ENCODE results near the gene CENPC.
"Not testable (repeated sequence)": the region's sequence is repeated elsewhere in the genome, so short reads cannot be mapped to it uniquely, and the experiment has no call there.

Gene CENPC

DNA sequence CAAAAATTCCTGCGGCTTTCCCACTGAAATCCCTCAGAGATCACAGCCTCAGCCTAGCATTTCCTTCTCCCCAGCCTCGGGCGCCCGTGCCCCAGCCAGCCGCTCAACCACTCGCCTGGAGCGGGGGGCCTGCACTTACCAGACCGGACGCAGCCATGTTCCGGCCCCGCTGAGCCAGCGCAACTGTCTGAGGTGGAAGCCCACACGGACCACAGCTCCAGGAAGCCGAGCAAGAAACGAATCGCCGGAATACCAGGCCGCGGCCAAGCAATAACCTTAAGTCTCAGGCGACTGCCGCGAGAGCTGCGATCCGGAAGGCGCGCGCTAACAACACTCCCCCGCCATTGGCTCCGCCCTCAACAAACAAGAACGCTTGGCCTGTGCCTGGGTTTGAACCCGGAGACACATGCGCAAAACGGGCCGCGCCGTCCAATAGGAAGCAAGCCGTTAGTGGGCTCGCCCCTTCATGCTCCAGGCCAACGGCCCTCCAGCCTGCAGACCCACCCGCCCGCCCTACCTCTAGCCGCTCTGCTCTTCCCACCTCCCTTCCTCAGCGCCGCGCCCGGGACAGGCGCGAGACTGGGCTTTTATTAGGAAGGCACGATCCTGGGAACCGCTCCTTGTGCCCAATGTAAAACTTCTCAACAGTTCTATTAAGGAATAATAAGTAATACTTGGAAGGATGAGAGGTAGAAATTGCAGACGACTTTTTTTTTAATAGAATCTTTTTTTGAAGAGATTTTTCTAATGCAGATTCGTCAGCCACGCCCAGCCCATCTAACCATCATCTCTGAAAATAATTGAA is at the start of gene CENPC:
Gene CENPC, minus strand, starts transcription at position 305 of the 805 bp plus-strand sequence. Its CDS starts 148 bp downstream, at position 157.
- peak; percentile 95 for DNase-seq

GRCh38 chr4:67593741-67594175 is 48.5 kb upstream of the CENPC start:
- no peak for DNase-seq

DNA sequence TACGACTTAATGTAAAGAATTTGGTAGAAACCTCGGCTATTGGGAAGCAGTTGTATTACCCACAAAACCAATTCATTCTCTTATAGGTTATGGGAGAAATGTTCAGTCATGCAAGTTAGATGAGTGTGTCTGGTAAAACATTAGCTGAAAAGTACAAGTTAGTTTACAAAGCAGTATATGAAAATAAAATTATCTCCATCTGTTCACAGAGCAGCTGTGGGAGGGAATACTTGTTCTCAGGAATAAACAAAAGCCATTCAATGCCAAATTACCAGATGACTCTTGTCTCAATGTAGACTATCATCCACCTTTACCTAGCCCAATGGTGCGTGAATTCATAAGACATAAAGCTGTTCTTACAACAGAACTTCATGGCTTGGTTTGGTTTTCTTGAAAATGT is 41.9 kb upstream of the CENPC start:
- DNase-seq = no peak

DNA sequence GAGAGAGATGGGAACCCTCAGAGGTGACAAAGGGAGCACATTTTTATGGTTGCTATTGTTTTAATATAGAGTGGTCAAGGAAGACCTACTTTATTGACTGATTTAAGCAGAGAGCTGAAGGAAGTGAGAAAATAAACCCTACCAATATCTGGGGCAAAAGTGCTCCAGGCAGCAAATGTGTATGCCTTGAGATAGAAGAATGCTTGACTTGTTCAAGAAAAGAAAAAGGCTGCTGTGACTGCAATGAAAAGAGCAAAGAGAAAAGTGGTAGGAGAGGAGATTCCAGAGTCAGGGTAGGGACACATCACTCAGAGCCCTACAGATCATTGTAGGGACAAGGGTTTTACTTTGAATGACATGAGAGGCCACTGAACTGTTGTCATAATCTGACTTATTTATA is 39.2 kb upstream of the CENPC start:
- DNase-seq = no peak

- DNase-seq = no peak
These were observed 36.6 kb upstream of the CENPC start for GRCh38 chr4:67581913-67582312.

- DNase-seq = peak; percentile 18
These were observed 36.0 kb upstream of the CENPC start for GRCh38 chr4:67581208-67581857.

GRCh38 chr4:67580577-67580976 is 35.3 kb upstream of the CENPC start:
- no peak for DNase-seq

DNA sequence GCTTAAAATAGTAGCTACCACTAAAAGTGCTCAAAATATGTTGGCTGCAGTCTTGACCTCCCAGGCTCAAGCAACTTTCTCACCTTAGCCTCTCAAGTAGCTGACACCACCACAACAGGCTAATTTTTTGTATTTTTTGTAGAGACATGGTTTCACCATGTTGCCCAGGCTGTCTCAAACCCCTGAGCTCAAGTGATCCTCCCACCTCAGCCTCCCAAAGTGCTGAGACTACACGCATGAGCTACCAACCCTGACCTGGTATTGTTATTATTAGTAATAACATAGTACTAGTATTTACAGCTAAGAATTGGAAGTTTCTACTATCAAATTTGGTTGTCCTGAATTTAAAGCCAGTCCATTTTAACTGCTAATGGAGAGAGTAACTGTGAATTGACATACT is 31.2 kb upstream of the CENPC start:
- no peak for DNase-seq

DNA sequence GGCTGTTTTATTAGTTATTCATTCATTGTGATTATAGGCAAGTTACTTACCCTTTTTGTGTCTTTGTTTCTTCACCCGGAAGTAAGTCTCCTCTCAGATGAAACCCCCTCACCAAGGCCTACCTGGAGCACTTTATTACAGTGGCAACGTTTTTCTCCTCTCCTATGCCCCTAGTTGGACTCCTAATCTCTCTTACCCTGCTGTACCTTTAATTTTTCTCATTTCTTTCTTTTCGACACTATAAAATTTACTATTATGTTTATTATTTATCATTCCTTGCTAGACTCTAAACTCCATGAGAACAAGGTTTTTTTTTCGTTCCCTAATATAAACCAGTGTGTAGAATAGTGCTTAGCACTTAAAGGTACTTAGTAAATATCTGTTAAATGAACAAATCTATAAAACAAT is 30.8 kb upstream of the CENPC start:
- no peak for DNase-seq

- DNase-seq = no peak
These were observed 30.1 kb upstream of the CENPC start for GRCh38 chr4:67575232-67576058.

DNA sequence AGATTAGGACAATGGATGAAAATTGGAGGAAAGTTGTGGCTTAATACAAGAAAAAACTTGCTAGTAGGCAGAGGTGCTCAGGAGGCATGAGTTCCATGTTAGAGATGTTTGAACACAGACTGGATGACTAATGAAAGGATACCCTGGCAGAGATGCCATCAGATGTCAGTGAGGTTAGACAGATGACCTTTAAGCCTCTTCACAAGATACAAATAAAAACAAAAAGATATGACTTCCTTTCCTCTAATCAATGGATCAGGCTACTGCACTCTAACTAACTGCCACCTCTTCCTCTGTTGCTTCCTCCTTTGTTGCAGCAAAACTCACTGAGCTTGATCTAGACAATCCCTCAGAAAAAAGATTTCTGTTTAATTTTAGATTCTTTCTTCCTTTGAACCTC is 27.9 kb upstream of the CENPC start:
- no peak for DNase-seq

DNA sequence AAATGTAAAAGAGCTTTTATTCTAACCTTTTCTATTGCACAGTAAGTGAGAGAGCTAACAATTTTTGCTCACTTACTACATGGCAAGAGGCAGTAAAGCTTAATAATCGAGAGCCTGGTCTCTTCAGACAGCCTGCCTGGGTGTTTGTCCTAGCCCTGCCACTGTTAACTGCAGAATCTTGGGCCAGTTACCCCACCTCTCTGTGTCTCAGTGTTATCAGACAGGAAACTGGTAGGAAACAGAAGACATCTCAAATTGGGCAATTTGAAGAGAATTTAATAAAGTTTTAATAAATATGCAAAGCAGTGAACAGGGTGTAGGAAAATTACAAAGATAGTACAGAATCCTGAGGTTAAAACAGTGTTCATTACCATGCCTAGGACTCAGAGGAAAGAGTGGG is 26.7 kb upstream of the CENPC start:
- DNase-seq = no peak

GRCh38 chr4:67570537-67570936 is 25.2 kb upstream of the CENPC start:
- DNase-seq = no peak

- no peak for DNase-seq
These were observed 23.5 kb upstream of the CENPC start for GRCh38 chr4:67568820-67569219.

GRCh38 chr4:67566335-67566734 is 21.0 kb upstream of the CENPC start:
- DNase-seq = no peak

- no peak for DNase-seq
These were observed 20.0 kb upstream of the CENPC start for GRCh38 chr4:67565284-67565683.

DNA sequence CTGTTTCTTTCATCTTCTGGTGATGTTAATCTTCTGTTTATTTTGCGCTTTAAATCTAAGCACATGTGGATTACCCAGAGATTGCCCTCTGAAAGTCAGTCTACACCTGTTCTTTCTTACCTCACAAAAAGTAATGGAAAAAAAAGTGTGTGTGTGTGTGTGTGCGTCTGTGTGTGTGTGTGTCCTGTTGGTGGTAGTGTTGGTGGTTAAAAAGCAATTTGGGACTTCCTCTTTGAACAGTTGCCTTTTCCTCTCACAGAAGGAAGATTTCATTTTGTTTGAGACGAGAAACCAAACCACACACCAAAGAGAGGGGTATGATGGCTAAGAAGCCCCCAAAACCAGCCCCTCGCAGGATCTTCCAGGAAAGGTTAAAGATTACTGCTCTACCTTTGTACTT is 13.2 kb upstream of the CENPC start, which contains the start of gene STAP1:
Gene STAP1, plus strand, starts transcription at position 235 of the 400 bp plus-strand sequence. Its CDS starts 83 bp downstream, at position 318.
- peak; percentile 12 for DNase-seq

- no peak for DNase-seq
These were observed 11.1 kb upstream of the CENPC start for GRCh38 chr4:67556436-67556835.

DNA sequence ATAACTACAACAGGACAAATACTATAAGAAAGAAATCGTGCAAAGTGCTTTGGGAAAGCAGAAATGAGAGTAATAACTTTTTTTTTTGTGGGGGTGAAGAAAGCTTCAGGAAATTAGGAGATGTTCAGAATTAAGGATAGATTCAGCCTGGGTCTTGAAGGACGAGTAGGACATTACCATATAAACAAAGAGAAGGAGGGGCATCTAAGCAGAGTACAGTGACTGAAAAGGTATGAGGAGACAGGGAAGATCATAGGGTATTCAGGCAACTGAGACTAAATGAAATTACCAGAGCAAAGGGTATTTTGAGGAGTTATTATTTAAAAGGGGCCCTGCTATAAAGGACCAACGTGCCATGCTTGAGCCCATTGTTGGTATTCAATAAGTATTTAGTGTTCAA is 10.1 kb upstream of the CENPC start:
- no peak for DNase-seq

- DNase-seq = no peak
These were observed 8.8 kb upstream of the CENPC start for GRCh38 chr4:67554096-67554495.

GRCh38 chr4:67552146-67552792 is 7.0 kb upstream of the CENPC start:
- not testable (repeated sequence) for DNase-seq

- no peak for DNase-seq
These were observed 5.6 kb upstream of the CENPC start for GRCh38 chr4:67550857-67551256.

DNA sequence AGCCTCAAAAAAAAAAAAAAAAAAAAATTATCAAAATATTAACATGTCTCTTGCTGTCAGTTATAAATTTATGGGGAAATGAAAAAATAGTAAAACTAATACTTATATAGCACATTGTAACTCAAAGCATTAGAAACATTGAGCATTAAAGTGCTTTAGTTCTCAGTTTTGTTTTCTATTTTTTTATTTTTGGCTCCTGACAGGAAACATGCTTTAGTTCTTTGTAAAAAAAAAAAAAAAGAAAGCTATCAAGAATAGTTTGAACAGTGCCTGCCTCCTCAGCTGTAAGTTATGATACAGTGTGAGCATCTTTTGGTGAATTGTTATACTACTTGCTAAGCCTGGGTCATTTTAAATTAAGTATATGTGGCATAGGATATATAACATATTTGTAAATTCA is 5.1 kb upstream of the CENPC start:
- DNase-seq = no peak

Data from stimulated activated CD4-positive, alpha-beta T cell treated with anti-CD3 and anti-CD28 coated beads, Interleukin-4, amount 100 ng/mL, for 24 hours (primary cell).